Activated CD4-positive, alpha-beta T cell treated with anti-CD3 and anti-CD28 coated beads, Interleukin-2, amount 50 U/mL, for 48 hours (primary cell): ENCODE data around the gene LMAN1L.

ENCODE experiments used
- DNase-seq, 2 experiments: peaks; one replicate each; pipeline ENCODE4 v3.0.0-alpha.2; 2020

The LMAN1L gene

GRCh38 chr15:74838746-74839525, 26.3 kb downstream of the LMAN1L start:
- no peak for DNase-seq

DNA sequence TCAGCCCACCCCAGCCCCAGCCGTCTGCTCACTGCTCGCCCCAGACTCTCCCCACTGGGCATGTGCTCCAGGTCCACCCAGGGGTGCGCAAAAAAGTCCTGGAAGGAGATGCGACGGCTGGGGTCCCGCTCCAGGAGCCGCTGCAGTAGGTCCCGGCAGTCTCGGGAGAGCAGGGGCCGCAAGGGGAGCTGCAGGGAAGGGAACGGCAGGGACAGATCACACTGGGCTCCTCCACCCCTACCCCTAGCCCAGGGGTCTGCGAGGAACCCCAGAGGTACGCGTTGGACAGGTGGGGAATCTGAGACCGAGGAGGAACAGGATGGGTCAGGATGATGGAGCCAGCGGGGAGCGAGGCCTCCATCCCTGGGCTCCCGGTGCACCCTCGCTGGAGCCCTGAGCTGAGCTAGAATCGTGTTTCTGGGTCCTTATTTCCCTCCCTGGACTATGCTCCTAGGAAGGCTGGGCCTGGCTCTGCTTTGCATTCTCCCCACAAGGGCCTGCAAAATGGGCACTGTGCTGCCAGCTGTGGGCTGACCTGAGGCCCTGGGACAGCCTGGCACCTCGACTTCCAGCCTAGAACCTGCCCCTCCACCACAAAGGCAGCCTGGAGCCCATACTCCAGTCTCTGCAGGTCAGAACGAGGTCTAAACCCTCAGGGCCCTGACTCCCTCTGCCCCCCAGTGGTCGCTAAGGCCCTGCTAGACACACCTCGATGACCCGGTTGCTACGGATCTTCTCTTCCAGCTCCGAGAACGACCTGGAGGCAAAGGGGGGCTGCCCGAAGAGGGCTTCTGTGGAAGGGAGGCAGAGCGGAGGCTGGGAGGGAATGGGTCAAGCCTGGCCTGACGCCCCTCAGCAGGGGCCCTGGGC, 27.1 kb downstream of the LMAN1L start:
- no peak for DNase-seq

DNA sequence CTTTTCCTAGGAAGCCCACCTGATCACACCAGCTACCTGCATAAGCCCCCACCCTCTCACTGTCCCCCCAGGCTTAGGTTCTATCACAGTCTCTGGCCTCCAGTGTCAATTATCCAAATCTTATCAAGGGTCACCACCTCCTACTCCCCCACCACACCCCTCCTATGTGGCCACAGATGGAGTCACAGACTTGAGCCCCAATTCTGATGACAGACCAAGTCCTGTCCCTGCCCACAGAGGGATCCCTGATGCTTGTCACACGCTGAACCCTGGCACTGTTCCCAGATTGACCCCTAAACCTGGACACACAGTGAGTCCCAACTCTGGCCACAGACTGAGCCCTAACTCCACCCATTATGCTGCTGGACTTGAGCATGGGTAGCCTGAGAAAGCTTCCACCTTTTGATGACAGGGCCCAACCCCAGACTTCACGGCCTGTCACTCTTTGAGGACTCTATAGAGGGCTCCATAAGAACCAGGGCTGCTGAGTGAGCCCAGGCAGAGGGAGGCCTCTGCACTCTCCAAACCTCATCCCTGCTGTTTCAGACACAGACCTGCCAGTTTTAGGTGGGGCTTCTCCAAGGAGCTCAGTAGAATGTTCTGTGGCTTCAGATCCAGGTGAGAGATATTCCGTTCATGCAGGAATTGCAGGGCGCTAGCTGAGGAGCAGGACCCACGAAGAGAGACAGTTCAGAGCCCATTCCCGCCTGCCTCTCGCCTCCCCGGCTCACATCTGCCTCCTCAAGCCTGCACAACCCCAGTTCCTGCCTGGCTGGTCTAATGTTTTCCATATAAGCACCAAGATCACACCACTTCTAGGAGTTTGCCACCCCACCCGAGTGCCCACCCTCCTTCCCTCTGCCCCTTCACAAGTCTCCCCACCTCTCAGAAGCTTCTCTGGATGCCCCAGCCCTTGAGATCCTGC, 28.5 kb downstream of the LMAN1L start:
- DNase-seq = no peak

DNA sequence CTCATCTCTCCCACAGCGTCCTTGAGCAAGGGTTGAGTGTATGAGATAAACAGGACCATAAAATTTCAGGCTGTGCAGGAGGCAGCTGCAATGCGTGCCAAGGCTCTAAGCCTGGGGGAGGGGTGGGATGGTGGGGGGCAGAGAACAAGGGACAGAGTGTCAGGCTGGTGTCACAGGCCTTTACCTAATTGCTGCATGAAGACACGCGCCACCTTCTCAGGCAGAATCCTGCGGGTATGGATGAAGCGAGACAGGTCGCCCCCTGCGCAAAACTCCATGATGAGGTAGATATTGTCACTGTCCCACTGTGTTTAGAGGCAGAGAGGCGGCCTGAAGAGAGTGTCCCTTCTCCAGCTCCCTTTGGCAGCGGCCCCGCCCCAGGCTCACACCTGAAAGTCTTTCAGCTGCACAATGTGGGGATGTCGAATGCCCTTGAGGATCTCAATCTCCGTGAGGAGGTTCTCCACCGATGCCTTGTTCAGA, 29.3 kb downstream of the LMAN1L start:
- no peak for DNase-seq

- DNase-seq = peak; percentile 93
Measured at GRCh38 chr15:74842581-74843444, 30.2 kb downstream of the LMAN1L start, which contains the start of gene ULK3. Gene ULK3, minus strand, starts transcription at chr15:74843156. Its CDS starts 51 bp downstream, at chr15:74843105.

DNA sequence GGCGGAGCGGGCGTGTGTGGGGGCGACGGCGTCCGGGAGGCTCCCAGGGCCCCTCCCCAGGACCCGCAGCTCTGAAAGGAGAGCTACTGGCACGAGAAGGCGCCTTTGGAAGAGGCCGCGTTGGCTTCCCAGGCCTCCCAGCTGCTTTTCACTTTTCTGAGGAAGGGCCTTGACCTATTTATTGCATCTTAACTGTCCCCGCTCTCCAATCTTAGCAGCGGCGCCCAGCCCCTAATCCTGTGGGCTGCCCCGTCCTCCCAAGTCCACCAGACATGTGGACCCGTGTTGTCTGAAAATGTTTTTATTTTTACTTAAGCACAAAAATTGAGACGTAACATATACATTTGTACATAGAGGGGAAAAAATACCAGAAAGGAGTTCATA, 30.8 kb downstream of the LMAN1L start:
- DNase-seq = no peak

GRCh38 chr15:74843891-74844299, 31.3 kb downstream of the LMAN1L start:
- peak in 1 of 2 experiments; percentile 19 for DNase-seq

GRCh38 chr15:74844319-74845207, 31.9 kb downstream of the LMAN1L start:
- DNase-seq = no peak

DNA sequence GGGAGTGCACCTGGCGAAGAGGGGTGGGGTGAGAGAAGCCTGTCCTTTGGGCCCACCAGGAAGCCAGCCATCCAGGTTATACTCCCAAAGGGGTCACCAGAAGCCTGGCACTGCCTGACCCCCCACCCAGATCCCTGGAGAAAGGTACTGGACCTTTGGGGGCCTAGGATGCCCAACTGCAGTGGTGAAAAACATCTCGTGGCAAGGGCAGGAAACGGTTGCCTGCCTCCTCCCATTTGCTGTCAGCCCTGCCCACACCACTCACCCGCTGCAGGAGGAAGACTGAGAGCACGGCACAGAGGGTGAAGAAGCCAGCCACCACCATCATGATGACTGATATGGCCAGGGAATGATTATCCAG, 32.6 kb downstream of the LMAN1L start:
- peak; percentile 65 to 72 for DNase-seq

DNA sequence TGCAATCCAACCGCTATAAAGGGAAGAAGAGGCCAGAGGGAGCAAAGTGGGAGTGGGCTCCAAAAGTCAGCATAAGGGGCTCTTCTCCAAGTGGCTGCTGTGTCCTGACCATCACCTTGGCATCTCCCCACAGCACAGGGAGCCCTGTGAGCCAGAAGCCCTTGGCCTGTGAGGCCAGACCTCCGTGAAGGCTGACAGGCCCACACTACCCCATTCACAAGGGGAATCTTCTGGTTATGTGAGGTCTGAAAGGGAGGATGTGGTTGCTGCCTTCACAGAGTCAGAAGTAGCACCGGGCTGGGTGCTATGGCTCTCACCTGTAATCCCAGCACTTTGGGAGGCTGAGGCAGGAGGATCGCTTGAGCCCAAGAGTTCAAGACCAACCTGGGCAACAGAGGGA, 32.9 kb downstream of the LMAN1L start:
- peak in 1 of 2 experiments; percentile 27 for DNase-seq

DNA sequence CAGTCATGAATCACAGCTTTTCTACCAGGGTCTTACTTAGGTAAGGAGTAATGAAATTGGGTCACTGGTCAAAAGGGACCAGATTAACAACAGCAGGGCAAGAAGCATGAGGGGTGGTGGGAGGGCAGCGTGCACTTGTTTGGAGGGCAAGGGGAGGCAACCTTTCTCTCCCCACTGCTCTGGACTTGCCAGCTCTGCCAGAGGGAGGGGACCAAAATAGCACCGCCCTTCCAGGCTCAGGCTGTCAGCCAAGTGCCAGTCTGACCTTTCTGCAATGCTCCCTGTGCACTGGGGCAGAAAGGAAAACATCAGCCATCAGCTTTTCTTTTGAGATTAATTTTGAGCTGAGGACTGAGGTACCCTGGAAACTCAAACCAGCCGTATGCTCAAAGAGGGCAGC, 34.8 kb downstream of the LMAN1L start:
- DNase-seq = no peak

- DNase-seq = no peak
Measured at GRCh38 chr15:74850393-74850792, 37.8 kb downstream of the LMAN1L start.

GRCh38 chr15:74851960-74852359, 39.3 kb downstream of the LMAN1L start:
- no peak for DNase-seq

DNA sequence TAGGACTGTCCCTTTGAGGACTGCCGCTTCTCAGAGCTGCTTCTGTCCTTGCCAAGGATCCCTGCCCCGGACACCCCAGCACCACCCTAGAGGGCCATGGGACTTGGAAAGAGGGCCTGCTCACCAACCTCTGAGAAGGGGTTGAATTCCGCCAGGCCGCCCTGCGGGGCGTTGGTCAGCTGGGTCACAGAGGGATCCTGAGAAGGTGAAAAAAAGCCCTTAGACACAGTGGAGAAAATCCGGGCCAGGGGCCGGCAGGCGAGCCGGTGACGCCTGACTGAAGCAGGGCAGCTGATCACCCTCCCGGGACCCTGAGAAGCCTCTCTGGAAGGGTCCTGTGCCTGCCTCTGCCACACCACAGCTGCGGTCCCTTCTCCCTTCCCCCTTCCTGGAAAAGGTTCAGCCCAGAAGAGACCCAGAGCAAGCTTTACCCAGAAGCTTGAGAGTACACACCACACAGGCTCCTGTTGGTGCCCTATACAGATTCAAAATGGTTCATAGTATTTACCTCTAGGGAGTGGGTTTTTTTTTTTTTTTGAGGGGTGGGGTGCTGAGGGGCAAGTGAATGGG, 41.9 kb downstream of the LMAN1L start:
- DNase-seq = no peak

DNA sequence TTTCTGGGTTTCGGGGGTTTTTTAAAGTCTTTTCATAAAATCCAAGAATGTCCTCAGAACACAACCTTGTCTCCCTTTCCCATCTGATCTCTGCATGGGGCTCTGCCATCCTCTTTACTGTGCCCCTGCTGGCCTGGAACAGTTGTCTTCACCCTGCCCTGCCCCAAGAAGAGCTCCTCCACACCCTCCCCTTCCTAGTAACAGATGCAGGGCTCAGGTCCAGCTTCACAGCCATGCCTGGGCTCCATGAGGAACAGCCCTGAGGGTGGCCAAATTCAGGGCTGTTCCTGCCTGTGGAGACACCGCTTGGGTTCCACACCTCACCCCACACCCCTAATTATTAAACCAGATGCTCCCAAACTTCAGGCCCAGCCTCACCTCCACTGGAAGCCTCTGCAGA, 43.2 kb downstream of the LMAN1L start:
- DNase-seq = no peak

- no peak for DNase-seq
Measured at GRCh38 chr15:74856537-74856936, 43.9 kb downstream of the LMAN1L start.

GRCh38 chr15:74857082-74857655, 44.5 kb downstream of the LMAN1L start:
- DNase-seq = no peak

DNA sequence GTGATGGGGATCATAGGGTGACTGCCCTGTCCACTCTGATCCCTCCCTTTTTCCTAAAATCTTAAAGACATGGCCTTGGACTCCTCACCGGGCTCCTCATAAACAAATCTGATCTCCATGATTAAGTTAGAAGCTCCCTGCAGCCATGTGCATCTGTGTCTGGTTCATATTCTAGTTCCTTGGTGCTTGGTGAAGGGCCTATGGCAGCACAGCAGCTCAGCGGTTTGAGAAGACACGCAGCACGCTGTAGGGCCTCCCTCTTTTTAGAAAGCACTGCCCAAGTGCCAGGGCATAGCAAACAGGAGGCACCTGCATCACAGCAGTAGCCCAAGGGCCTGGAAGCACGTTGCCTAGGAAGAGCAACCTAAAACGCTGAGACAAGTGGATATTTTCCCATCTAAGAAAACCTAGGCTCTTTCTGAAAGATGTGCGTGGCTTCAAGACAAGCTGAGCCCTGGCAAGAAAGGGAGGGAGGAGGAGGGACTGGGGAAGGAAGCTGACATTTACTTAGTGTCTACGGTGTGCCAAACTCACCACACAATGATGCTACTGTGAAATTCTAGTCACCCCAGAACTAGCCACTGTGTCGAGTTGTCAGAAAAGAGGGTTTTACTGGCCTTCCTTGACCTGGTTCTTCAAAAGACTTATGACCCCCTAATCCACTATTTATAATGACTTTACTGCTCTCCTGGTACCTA, 45.2 kb downstream of the LMAN1L start:
- no peak for DNase-seq

DNA sequence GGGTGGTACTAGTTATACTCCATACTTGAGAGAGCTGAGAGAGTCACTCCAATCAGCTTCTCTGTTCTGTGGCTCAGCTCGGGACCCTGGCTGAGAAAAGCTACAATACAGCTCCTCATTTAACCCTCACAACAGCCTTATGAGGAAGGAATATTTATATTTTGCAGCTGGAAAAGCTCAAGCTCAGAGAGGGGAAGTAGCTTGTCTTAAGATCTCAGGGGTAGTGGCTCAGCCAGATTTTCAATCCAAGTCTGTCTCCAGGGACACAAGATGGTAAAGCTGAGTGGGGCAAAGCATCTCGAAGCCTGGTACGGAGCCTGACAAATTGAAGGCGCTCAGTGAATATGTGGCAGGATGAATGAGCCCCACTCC, 45.7 kb downstream of the LMAN1L start:
- DNase-seq = no peak
